GM23248 (cell line): ENCODE results near the gene MSRB2. TPM values are rescaled to one million over a fixed set of nuclear protein-coding genes. Genes with fewer than 3 reads are reported as not detected.

Source experiments
- DNase-seq: peaks from one replicate; pipeline ENCODE4 v3.0.0-alpha.2; 2015
- H2AFZ ChIP-seq: fragments of 200-600 bp; sonication (generic); 2 replicates; pipeline ENCODE4 v1.6.1; 2016; ENCODE audit warnings: antibody characterized with exemption
- H3F3A ChIP-seq: fragments of 200-600 bp; sonication (generic); 2 replicates; pipeline ENCODE4 v1.6.1; 2016; ENCODE audit warnings: mild to moderate bottlenecking, antibody characterized with exemption, mixed run types; ENCODE audit not compliant: insufficient read depth
- H3K27ac ChIP-seq: fragments of 200-600 bp; sonication (generic); 2 replicates; pipeline ENCODE4 v1.5.1; 2016; ENCODE audit warnings: mild to moderate bottlenecking
- H3K27me3 ChIP-seq: fragments of 200-600 bp; sonication (generic); replicated peaks from 2 replicates; pipeline ENCODE4 v1.6.1; 2016; ENCODE audit warnings: mild to moderate bottlenecking; ENCODE audit not compliant: insufficient read depth
- H3K36me3 ChIP-seq: fragments of 200-600 bp; sonication (generic); 2 replicates; pipeline ENCODE4 v1.6.1; 2016; ENCODE audit warnings: low read depth, mild to moderate bottlenecking
- H3K4me1 ChIP-seq: fragments of 200-600 bp; sonication (generic); 2 replicates; pipeline ENCODE4 v1.6.1; 2016; ENCODE audit warnings: mild to moderate bottlenecking; ENCODE audit not compliant: insufficient read depth
- H3K4me2 ChIP-seq: fragments of 200-600 bp; sonication (generic); one replicate; pipeline ENCODE4 v1.6.1; 2016; ENCODE audit warnings: mild to moderate bottlenecking; ENCODE audit not compliant: unreplicated experiment
- H3K4me3 ChIP-seq: fragments of 200-600 bp; sonication (generic); 2 replicates; pipeline ENCODE4 v1.5.1; 2016; ENCODE audit warnings: mild to moderate bottlenecking
- H3K79me2 ChIP-seq: fragments of 200-600 bp; sonication (generic); 2 replicates; pipeline ENCODE4 v1.6.1; 2016; ENCODE audit warnings: mild to moderate bottlenecking; ENCODE audit not compliant: insufficient read depth
- H3K9ac ChIP-seq: fragments of 200-600 bp; sonication (generic); 2 replicates; pipeline ENCODE4 v1.6.1; 2016; ENCODE audit warnings: mild to moderate bottlenecking
- H3K9me2 ChIP-seq: fragments of 200-600 bp; sonication (generic); 2 replicates; pipeline ENCODE4 v1.6.1; 2016; ENCODE audit warnings: mixed run types, mild to moderate bottlenecking, moderate library complexity; ENCODE audit not compliant: insufficient read depth
- H3K9me3 ChIP-seq: fragments of 200-600 bp; sonication (generic); one replicate; pipeline ENCODE4 v1.6.1; 2017; ENCODE audit warnings: low read depth
- H4K20me1 ChIP-seq: fragments of 200-600 bp; sonication (generic); 2 replicates; pipeline ENCODE4 v1.6.0; 2016; ENCODE audit not compliant: insufficient read depth
- EZH2 ChIP-seq: fragments of 200-600 bp; sonication (generic); IDR thresholded peaks from 2 replicates; pipeline ENCODE4 v1.6.1; 2018; ENCODE audit warnings: antibody characterized with exemption, mild to moderate bottlenecking; ENCODE audit not compliant: insufficient read depth, poor library complexity, severe bottlenecking
- EZH2phosphoT487 ChIP-seq: fragments of 200-600 bp; sonication (generic); IDR thresholded peaks from 2 replicates; pipeline ENCODE4 v1.6.1; 2018; ENCODE audit warnings: antibody characterized with exemption, moderate library complexity, mild to moderate bottlenecking, low read depth; ENCODE audit not compliant: insufficient read depth
- WGBS, 2 experiments: methylation state at CpG; one replicate each; pipeline ENCODE4 v1.1.6; 2015 to 2017; ENCODE audit warnings: low lambda C conversion rate in 2 of 2, low coverage in 1 of 2; ENCODE audit errors: missing lambda C conversion rate in 2 of 2; 5-methylcytosine and 5-hydroxymethylcytosine counted together
- in situ Hi-C: fragments of 300-500 bp; cut with MboI; formaldehyde crosslinking; loops from 2 replicates; pipeline ENCODE4 v1.15.0; 2020
- polyA plus RNA-seq: library from polyadenylated mRNA; unstranded; fragments of >200 nt; fragmentation: Nextera tagmentation; extraction: Ambion mirVana; gene quantifications from 2 replicates; pipeline ENCODE4 v1.2.1, GENCODE V29; 2016
- total RNA-seq: library from RNA; depleted of rRNA; stranded (reverse); fragments of >200 nt; shearing (Covaris generic); gene quantifications from 2 replicates; pipeline ENCODE4 v1.2.3, GENCODE V29; 2014; rRNA removed

MSRB2 gene
- total RNA-seq: 25.0 and 35.0 TPM in 2 replicates
- 69.5 and 69.7 TPM in 2 replicates for polyA plus RNA-seq

GRCh38 chr10:23095404-23095965 lies at the start of gene MSRB2:
MSRB2 (plus strand) TSS chr10:23095579; CDS start chr10:23095609, 30 bp downstream.
- Histone ChIP-seq H3K4me2 (peak within 1 kb of the TSS; percentile 85), H3K9me3 (no peaks in the 10 kb centered on the region), H3K4me1 (peaks cover 8% of the 10 kb centered on the region), H3K9me2 (no peaks in the 10 kb centered on the region), H3K27me3 (no peaks in the 10 kb centered on the region), H3K9ac (peak within 1 kb of the TSS; percentile 96), H4K20me1 (no peaks in the 10 kb centered on the region), H3K4me3 (peak within 1 kb of the TSS; percentile 82), H3K79me2 (peaks cover 29% of the 10 kb centered on the region), H3F3A (peaks cover 29% of the 10 kb centered on the region), H2AFZ (peak within 1 kb of the TSS; percentile 96), H3K27ac (peak within 1 kb of the TSS; percentile 83), H3K36me3 (no peaks in the 10 kb centered on the region; the same call in 1 of the 2 replicates)
- peak; percentile 96 for DNase-seq
- in situ Hi-C loops: no loop called here
- 1 to 5% methylated on average over 7 to 31 of the region's 50 CpGs for WGBS, 2 experiments
- TF ChIP-seq EZH2phosphoT487 (no peak), EZH2 (no peak)

DNA sequence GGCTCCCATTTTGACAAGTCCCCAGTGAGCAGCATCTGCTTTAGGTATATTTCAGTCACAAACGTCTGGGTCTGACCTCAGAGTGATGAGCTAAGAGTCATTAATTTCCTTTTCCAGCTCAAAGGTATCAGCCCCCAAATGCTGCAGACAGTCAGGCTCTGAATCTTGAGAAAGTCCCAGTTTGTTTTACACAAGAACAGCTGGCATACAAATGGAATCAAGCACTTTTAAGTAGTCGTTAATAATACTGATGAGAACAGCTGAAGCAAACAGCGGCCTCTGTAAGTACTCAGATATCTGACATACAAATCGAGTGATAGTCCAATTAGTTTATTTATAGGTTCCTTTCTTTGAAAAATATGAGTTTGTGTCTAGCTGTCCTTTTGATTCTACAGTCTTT lies 49.4 kb upstream of the MSRB2 start:
- Histone ChIP-seq H4K20me1 (no peaks in the 10 kb centered on the region), H3K9me2 (no peaks in the 10 kb centered on the region)
- no peak for DNase-seq

GRCh38 chr10:23047201-23048050 lies 48.0 kb upstream of the MSRB2 start:
- in situ Hi-C loops: no loop called here
- TF ChIP-seq EZH2 (no peak), EZH2phosphoT487 (no peak)
- no peaks in the 10 kb centered on the region for H3K36me3 ChIP-seq
- no peak overlapping the region for H3K9ac ChIP-seq
- no peak overlapping the region for H3K4me3 ChIP-seq
- H3K9me2 ChIP-seq: no peaks in the 10 kb centered on the region
- WGBS, 2 experiments: 18 to 22% methylated on average over 9 of the region's 9 CpGs
- 0 out of 2 replicates have a peak overlapping the region, but pooled peaks have one; percentile 16 for H2AFZ ChIP-seq
- peak; percentile 48 for DNase-seq
- no peaks in the 10 kb centered on the region for H3F3A ChIP-seq
- H3K27me3 ChIP-seq: no peaks in the 10 kb centered on the region; the same call in none of the 2 replicates
- H3K4me1 ChIP-seq: no peaks in the 10 kb centered on the region
- H3K79me2 ChIP-seq: no peaks in the 10 kb centered on the region
- H3K27ac ChIP-seq: no peak overlapping the region
- no peaks in the 10 kb centered on the region for H4K20me1 ChIP-seq
- H3K4me2 ChIP-seq: no peak overlapping the region
- H3K9me3 ChIP-seq: no peaks in the 10 kb centered on the region

More for the DNA sequence above, 49.4 kb upstream of the MSRB2 start:
- 36 to 43% methylated on average over 4 of the region's 4 CpGs for WGBS, 2 experiments
- H3K9ac ChIP-seq: no peak overlapping the region
- H3K4me2 ChIP-seq: no peak overlapping the region
- no peak overlapping the region for H3K27ac ChIP-seq
- in situ Hi-C loops: no loop called here
- no peaks in the 10 kb centered on the region; the same call in none of the 2 replicates for H3K27me3 ChIP-seq
- H3K4me3 ChIP-seq: no peak overlapping the region
- no peak overlapping the region for H2AFZ ChIP-seq
- H3K9me3 ChIP-seq: no peaks in the 10 kb centered on the region
- H3F3A ChIP-seq: no peaks in the 10 kb centered on the region
- no peaks in the 10 kb centered on the region for H3K4me1 ChIP-seq
- TF ChIP-seq EZH2: no peak
- TF ChIP-seq EZH2phosphoT487: no peak
- no peaks in the 10 kb centered on the region for H3K79me2 ChIP-seq
- H3K36me3 ChIP-seq: no peaks in the 10 kb centered on the region

- Histone ChIP-seq H3K9me3 (no peaks in the 10 kb centered on the region), H3K27me3 (no peaks in the 10 kb centered on the region; the same call in none of the 2 replicates), H3K79me2 (no peaks in the 10 kb centered on the region), H3K36me3 (no peaks in the 10 kb centered on the region), H3K9ac (no peak overlapping the region), H3K4me2 (no peak overlapping the region), H4K20me1 (no peaks in the 10 kb centered on the region), H2AFZ (no peak overlapping the region), H3F3A (no peaks in the 10 kb centered on the region), H3K4me3 (no peak overlapping the region), H3K27ac (no peak overlapping the region), H3K4me1 (no peaks in the 10 kb centered on the region), H3K9me2 (no peaks in the 10 kb centered on the region)
- DNase-seq: no peak
- WGBS, 2 experiments: 81 to 83% methylated on average over 4 of the region's 4 CpGs
- in situ Hi-C loops: no loop called here
- TF ChIP-seq EZH2phosphoT487 (no peak), EZH2 (no peak)
These were observed 47.2 kb upstream of the MSRB2 start for GRCh38 chr10:23048191-23048590.
